Esophagus muscularis mucosa (tissue), 4 donors: Measurements from ENCODE around the gene HOXA10.

Source experiments
- EP300 ChIP-seq: sonication (generic); formaldehyde crosslinking; IDR thresholded peaks from one replicate; pipeline ENCODE4 v1.6.1; 2017; ENCODE audit warnings: antibody characterized with exemption
- POLR2A ChIP-seq: fragments of 450-650 bp; IDR thresholded peaks from one replicate; pipeline ENCODE4 v1.6.1; 2017; ENCODE audit warnings: antibody characterized with exemption, moderate library complexity, mild to moderate bottlenecking, low read depth
- POLR2AphosphoS5 ChIP-seq, 2 donors: sonication (generic); formaldehyde crosslinking; IDR thresholded peaks; one replicate each; pipeline ENCODE4 v1.6.1; 2017; ENCODE audit warnings: antibody characterized with exemption in 2 of 2
- TF ChIP-seq, protein P1 (sequence below), 3 experiments: fragments of 200-600 bp in 2 of 3; fragments of 450-650 bp in 1 of 3; sonication (generic) in 2 of 3; IDR thresholded peaks; one replicate each; pipeline ENCODE4 v1.5.1; 2017 to 2019; ENCODE audit warnings: antibody characterized with exemption in 3 of 3, mild to moderate bottlenecking in 2 of 3, moderate library complexity in 1 of 3

DNA sequence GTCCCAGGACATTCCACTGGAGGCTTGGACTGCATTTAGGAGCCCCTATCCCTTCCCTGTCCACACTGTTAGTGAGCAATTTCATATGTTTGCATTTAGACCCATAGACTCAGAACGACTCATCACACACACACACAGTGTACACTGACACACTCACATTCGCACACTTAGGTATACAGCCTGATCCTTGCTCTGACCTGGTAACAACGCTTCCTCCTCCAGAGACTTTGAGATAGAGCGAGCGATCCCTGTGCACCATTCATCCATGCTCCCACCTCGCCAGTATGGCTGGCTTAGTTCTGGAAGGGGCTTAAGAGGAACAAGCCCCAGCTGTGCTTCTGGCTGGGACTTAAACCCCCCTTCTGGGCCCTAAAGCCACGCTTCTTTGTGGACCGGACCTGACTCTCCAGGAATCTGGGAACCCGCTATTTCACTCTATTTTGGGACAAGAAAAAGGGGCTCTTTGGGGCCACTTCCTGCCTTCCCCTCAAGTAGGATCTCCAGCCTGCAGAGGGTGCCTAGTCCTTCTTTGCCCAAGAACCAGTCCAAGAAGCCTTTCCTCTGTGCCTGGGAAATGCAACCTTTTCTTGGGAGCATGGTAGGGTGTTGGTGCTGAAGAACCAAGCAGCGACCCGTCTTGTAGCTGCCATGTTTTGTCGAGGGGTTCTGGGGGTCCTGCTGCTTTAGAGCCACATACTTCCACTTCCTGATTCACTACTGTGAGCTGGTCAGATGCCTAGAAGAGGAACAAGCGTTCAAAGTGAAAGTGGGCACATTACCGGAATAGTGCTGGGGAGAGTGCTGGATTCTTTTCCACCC lies 26.9 kb upstream of the HOXA10 start:
- TF ChIP-seq, protein P1, sequence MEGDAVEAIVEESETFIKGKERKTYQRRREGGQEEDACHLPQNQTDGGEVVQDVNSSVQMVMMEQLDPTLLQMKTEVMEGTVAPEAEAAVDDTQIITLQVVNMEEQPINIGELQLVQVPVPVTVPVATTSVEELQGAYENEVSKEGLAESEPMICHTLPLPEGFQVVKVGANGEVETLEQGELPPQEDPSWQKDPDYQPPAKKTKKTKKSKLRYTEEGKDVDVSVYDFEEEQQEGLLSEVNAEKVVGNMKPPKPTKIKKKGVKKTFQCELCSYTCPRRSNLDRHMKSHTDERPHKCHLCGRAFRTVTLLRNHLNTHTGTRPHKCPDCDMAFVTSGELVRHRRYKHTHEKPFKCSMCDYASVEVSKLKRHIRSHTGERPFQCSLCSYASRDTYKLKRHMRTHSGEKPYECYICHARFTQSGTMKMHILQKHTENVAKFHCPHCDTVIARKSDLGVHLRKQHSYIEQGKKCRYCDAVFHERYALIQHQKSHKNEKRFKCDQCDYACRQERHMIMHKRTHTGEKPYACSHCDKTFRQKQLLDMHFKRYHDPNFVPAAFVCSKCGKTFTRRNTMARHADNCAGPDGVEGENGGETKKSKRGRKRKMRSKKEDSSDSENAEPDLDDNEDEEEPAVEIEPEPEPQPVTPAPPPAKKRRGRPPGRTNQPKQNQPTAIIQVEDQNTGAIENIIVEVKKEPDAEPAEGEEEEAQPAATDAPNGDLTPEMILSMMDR (IDR thresholded peaks at IDR 0.05): no peak
- TF ChIP-seq POLR2A (no peak), POLR2AphosphoS5 (IDR thresholded peaks at IDR 0.05) (no peak), EP300 (no peak)
